Tibial artery (tissue), 4 donors: ENCODE data around the gene AGAP9.
A peak's percentile ranks its signal among the peaks of the same experiment; 100 is the strongest.
"Not testable (repeated sequence)": the region's sequence is repeated elsewhere in the genome, so short reads cannot be mapped to it uniquely, and the experiment has no call there.

ENCODE experiments used
- DNase-seq, 2 donors: peaks; one replicate each; pipeline ENCODE4 v3.0.0-alpha.2; 2019
- H3K27ac ChIP-seq, 2 donors: fragments of 200-600 bp; sonication (generic) in 1 of 2; 1 replicate in 1 of 2; 2 replicates in 1 of 2; pipeline ENCODE4 v1.5.1; 2018 to 2019; ENCODE audit warnings: mild to moderate bottlenecking in 1 of 2
- H3K27me3 ChIP-seq, 2 donors: fragments of 200-600 bp; sonication (generic) in 1 of 2; one replicate each; pipeline versions ENCODE4 v1.5.1 to v1.6.0; 2016 to 2019
- H3K36me3 ChIP-seq, 3 donors: fragments of 200-600 bp; sonication (generic) in 2 of 3; one replicate each; pipeline ENCODE4 v1.5.1; 2016 to 2019; ENCODE audit warnings: mild to moderate bottlenecking in 2 of 3
- H3K4me1 ChIP-seq, 4 donors: fragments of 200-600 bp; sonication (generic) in 2 of 4; 1 replicate in 3 of 4; 2 replicates in 1 of 4; pipeline ENCODE4 v1.5.1; 2016 to 2019
- H3K4me3 ChIP-seq, 2 donors: fragments of 200-600 bp; sonication (generic) in 1 of 2; 1 replicate in 1 of 2; 2 replicates in 1 of 2; pipeline ENCODE4 v1.5.1; 2018 to 2019; ENCODE audit warnings: mild to moderate bottlenecking in 2 of 2
- H3K9me3 ChIP-seq, 3 donors: fragments of 200-600 bp; sonication (generic) in 1 of 3; one replicate each; pipeline ENCODE4 v1.5.1; 2016 to 2019
- intact Hi-C: fragments of 100-400 bp; cut with DNase I; formaldehyde crosslinking; loops from one replicate; pipeline ENCODE4 v1.15.0; 2023; ENCODE audit warnings: low total_unique reads

Gene AGAP9

DNA sequence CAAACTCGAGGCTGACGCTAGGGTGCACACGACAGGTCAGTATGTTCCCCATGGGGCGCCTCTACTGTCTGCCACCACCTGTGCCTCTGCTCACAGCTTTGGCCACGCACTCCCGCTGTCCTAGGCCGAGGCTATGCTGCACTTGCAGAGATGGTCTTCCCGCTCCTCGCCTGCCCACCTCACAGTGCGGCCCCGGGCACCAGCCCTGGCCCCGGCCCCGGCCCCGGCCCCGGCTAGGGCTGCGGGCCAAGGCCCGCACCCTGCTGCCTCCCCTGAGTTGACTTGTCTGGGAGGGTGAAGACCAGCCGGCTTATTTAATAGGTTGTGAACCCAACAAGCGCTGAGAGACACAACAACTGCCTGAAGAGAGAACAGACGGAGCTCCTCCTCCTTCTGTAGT is at the start of gene AGAP9:
TSS of gene AGAP9 (minus strand) at position 164 of the 400 bp plus-strand sequence. CDS start at position 52, 112 bp downstream.
- H3K27me3 ChIP-seq, H3K4me1 ChIP-seq, H3K9me3 ChIP-seq, DNase-seq, H3K36me3 ChIP-seq, H3K27ac ChIP-seq, H3K4me3 ChIP-seq, intact Hi-C loops: not testable (repeated sequence)

DNA sequence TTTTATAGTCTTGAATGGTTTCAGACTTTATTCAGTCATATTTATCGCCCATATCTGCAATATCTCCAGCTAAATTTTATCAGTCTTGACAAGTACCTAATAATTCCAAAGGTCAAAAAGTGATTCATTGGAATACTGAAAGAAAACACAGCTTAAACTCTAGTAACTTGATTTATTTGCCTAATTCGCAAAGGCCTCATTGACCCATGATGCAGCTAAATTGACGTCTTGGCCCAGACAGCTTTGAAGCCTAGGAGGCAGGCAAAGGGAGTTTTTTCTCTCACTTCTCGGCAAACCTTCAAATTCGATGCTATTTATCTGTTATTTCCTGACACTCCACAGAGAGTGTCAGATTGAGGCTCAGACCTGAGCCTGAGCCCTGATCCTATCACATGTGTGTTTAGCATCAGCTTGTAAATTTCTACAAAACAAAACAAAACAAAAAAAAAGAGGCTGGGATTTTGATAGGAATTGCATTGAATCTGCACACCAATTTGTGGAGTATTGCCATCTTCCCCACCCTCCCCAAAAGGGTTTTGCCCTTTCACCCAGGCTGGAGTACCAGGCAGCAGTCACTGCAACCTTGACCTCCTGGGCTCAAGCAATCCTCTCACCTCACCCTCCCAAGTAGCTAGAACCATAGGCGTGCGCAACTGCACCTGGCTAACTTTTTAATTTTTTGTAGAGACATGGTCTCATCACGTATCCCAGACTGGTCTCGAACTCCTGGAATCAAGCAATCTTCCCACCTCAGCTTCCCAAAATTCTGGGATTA is 47.9 kb upstream of the AGAP9 start:
- H3K4me1 ChIP-seq, intact Hi-C loops: not testable (repeated sequence)

GRCh38 chr10:47566757-47567156 is 43.3 kb upstream of the AGAP9 start:
- H3K27ac ChIP-seq, H3K36me3 ChIP-seq, H3K9me3 ChIP-seq, DNase-seq, intact Hi-C loops, H3K4me3 ChIP-seq, H3K27me3 ChIP-seq, H3K4me1 ChIP-seq: not testable (repeated sequence)

More for the DNA sequence above, 47.9 kb upstream of the AGAP9 start:
- not testable (repeated sequence) for DNase-seq, H3K27me3 ChIP-seq, H3K4me3 ChIP-seq, H3K9me3 ChIP-seq, H3K36me3 ChIP-seq, H3K27ac ChIP-seq

GRCh38 chr10:47566108-47566699 is 42.8 kb upstream of the AGAP9 start:
- H3K27me3 ChIP-seq, H3K9me3 ChIP-seq, H3K27ac ChIP-seq, H3K4me1 ChIP-seq, H3K36me3 ChIP-seq, H3K4me3 ChIP-seq, intact Hi-C loops, DNase-seq: not testable (repeated sequence)

- H3K36me3 ChIP-seq, intact Hi-C loops, H3K9me3 ChIP-seq, H3K4me3 ChIP-seq, H3K4me1 ChIP-seq, DNase-seq, H3K27me3 ChIP-seq, H3K27ac ChIP-seq: not testable (repeated sequence)
These were observed 42.1 kb upstream of the AGAP9 start for GRCh38 chr10:47565517-47565920.

DNA sequence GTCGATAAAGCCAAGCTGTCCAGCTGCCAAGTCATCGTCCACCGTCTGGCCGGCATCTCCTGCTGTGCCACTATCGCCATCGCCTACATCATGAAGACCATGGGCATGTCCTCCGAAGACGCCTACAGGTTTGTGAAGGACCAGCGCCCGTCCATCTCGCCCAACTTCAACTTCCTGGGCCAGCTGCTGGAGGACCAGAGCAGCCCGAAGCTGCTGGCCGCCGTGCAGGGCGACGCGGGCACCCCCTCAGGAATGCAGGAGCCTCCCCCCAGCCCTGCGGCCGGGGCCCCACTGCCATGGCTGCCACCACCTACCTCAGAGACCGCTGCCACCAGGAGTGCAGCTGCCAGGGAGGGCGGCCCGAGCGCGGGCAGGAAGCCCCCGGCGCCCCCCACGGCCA is 41.5 kb upstream of the AGAP9 start:
- DNase-seq, H3K4me3 ChIP-seq, H3K27ac ChIP-seq, H3K27me3 ChIP-seq, H3K36me3 ChIP-seq, intact Hi-C loops, H3K4me1 ChIP-seq, H3K9me3 ChIP-seq: not testable (repeated sequence)

DNA sequence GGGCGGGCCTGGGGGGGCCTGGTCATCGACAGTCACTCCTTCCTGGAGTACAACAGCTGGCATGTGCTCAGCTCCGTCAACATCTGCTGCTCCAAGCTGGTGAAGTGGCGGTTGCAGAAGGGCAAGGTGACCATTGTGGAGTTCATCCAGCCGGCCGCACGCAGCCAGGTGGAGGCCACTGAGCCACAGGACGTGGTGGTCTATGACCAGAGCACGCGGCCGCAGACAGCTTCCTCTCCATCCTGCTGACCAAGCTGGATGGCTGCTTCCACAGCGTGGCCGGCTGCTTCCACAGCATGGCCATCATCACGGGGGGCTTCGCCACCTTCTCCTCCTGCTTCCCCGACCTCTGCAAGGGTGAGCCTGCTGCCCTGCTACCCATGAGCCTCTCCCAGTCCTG is 40.9 kb upstream of the AGAP9 start:
- H3K36me3 ChIP-seq, intact Hi-C loops, H3K4me3 ChIP-seq, H3K27me3 ChIP-seq, DNase-seq, H3K4me1 ChIP-seq, H3K9me3 ChIP-seq, H3K27ac ChIP-seq: not testable (repeated sequence)

DNA sequence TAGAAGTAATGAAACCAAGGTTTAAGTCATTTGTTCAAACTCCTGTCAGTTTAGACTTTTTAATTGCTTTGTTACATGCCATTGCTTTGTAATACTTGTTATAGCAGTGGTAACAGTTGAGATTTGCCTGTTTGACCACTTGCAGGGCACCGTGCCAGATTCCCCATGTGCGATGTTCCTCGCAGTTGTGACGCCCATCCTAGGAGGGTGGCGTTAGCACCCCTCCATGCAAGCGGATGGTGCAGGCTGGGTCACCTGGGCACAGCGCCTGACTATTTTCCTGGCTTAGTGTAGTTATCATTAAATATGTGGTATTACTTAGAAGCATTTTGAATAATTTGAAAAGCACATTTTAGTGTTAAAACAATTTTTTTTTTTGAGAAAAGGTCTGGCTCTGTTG is 37.0 kb upstream of the AGAP9 start:
- H3K4me1 ChIP-seq, H3K27me3 ChIP-seq, H3K27ac ChIP-seq, DNase-seq, H3K36me3 ChIP-seq, H3K9me3 ChIP-seq, intact Hi-C loops, H3K4me3 ChIP-seq: not testable (repeated sequence)

DNA sequence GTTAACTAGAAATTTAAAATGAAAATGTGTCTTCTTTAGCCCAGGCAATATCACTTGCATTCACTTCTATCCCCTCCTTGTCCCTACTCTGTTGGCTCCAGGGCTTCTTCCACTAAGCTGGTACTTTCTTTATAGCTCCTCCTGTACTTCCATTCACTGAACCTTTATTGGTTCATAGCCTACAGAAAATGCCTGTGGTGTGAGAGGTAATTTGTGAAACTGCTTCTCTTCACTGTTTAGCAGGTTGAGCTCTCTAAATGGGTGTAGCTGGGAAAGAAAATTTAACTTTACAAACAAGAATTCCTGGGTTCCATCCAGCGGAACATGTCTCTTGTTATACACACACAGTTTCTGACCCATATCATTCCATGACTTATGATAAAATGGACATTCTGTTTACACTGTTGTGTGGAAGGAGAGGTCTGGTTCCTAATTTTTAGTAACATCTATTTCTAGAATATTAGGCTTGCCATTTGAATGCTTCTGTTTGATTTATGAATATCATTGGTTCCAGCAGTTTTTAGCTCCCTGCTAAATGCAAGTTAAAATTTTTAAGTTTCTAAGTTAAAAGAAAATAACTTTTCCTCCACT is 36.4 kb upstream of the AGAP9 start:
- H3K27me3 ChIP-seq, H3K4me3 ChIP-seq, H3K27ac ChIP-seq, H3K4me1 ChIP-seq, H3K9me3 ChIP-seq, intact Hi-C loops, H3K36me3 ChIP-seq, DNase-seq: not testable (repeated sequence)

GRCh38 chr10:47558109-47558508 is 34.7 kb upstream of the AGAP9 start:
- H3K4me3 ChIP-seq, H3K36me3 ChIP-seq, DNase-seq, H3K4me1 ChIP-seq, H3K27me3 ChIP-seq, H3K9me3 ChIP-seq, H3K27ac ChIP-seq, intact Hi-C loops: not testable (repeated sequence)

- H3K4me1 ChIP-seq, DNase-seq, H3K36me3 ChIP-seq, H3K9me3 ChIP-seq, H3K4me3 ChIP-seq, intact Hi-C loops, H3K27ac ChIP-seq, H3K27me3 ChIP-seq: not testable (repeated sequence)
These were observed 34.2 kb upstream of the AGAP9 start for GRCh38 chr10:47557616-47558015.

- H3K27me3 ChIP-seq, H3K27ac ChIP-seq, intact Hi-C loops, H3K4me1 ChIP-seq, H3K9me3 ChIP-seq, DNase-seq, H3K4me3 ChIP-seq, H3K36me3 ChIP-seq: not testable (repeated sequence)
These were observed 31.9 kb upstream of the AGAP9 start for GRCh38 chr10:47555334-47555733.

GRCh38 chr10:47554552-47554951 is 31.1 kb upstream of the AGAP9 start:
- H3K4me3 ChIP-seq, DNase-seq, H3K4me1 ChIP-seq, H3K27ac ChIP-seq, H3K9me3 ChIP-seq, intact Hi-C loops, H3K27me3 ChIP-seq, H3K36me3 ChIP-seq: not testable (repeated sequence)

DNA sequence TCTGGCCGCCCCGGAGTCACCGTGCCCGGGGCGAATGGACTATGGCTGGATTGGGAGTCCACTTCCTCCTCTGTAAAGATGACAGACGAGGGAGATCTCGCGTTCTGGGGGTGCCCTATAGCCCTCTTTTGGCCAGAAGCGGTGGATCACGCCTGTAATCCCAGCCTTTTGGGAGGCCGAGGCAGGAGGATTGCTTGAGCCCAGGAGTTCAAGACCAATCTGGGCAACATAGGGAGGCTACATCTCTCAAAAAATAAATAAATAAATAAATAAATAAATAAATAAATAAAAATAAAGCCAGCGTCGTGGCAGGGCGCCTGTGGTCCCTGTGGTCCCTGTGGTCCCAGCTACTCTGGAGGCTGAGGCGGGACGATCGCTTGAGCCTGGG is 30.4 kb upstream of the AGAP9 start:
- intact Hi-C loops, DNase-seq, H3K36me3 ChIP-seq, H3K27me3 ChIP-seq, H3K9me3 ChIP-seq, H3K4me1 ChIP-seq: not testable (repeated sequence)
- peak overlapping the region; percentile 84 to 92 for H3K27ac ChIP-seq
- peak overlapping the region; percentile 69 to 75 for H3K4me3 ChIP-seq
